T-helper 1 cell treated with Interleukin-12 subunit alpha and Interleukin-12 subunit beta and Interleukin-4 antibody, amounts not matched to agents 30 μg/mL and 1 μg/mL, for 36 hours (primary cell): ENCODE data around the gene RAB11A.

Experiments
- H3K27ac Mint-ChIP-seq: one replicate; pipeline ENCODE4 v1.8.0; 2021; ENCODE audit warnings: mild to moderate bottlenecking, mixed read lengths
- H3K27me3 Mint-ChIP-seq: one replicate; pipeline ENCODE4 v1.8.0; 2021; ENCODE audit warnings: low read depth, mixed read lengths
- H3K36me3 Mint-ChIP-seq: one replicate; pipeline ENCODE4 v1.8.0; 2021; ENCODE audit warnings: low read depth, mixed read lengths
- H3K4me1 Mint-ChIP-seq: one replicate; pipeline ENCODE4 v1.8.0; 2021; ENCODE audit warnings: low read depth, mixed read lengths
- H3K4me3 Mint-ChIP-seq: one replicate; pipeline ENCODE4 v1.8.0; 2021; ENCODE audit warnings: mild to moderate bottlenecking, moderate library complexity, mixed read lengths
- H3K9me3 Mint-ChIP-seq: one replicate; pipeline ENCODE4 v1.8.0; 2021; ENCODE audit warnings: mixed read lengths

The RAB11A gene

DNA sequence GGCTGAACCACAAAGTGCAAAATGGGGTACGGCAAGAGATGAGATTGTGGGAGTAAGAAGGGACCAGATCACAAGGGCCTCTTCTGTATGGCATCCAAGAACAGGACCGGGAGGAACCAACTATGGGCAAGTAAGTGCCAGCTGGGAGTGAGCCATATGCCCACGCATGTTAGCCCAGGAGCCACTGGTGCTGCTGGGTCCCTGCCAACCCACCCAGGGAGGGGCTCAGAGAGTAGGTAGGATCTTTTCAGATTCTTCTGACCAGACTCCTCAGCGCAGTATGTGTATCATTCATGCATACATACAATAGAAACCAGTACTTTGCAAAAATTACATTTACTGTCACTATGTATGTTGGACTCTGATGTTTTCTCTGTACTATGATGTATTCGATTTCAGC is 54.0 kb downstream of the RAB11A start:
- H3K9me3 Mint-ChIP-seq: no peaks in the 10 kb centered on the region
- H3K36me3 Mint-ChIP-seq: peaks cover 15% of the 10 kb centered on the region
- peak overlapping the region; percentile 4 for H3K27ac Mint-ChIP-seq

DNA sequence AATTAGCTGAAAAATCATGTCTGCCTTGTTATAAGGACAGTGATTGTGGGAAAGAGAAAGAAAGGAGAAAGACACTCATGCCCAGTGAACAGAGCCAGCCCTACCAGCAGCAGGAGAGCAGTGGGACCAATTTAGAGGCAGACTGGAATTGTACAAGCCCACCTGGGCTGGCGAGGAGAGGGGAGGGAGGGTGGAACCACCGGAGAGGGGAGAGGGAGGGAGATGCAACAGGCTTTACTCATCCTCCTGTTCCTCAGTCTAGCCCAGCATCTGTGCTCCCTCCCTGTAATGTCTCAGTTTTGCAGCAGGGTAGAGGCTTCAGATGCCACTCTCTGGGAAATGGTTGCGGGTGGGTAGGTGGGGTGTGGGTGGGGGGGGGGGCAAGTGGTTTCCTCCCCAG is 54.7 kb downstream of the RAB11A start:
- no peak overlapping the region for H3K4me3 Mint-ChIP-seq

More for the DNA sequence above, 54.0 kb downstream of the RAB11A start:
- Mint-ChIP-seq H3K4me1 (peaks cover 32% of the 10 kb centered on the region), H3K4me3 (no peak overlapping the region), H3K27me3 (no peaks in the 10 kb centered on the region)

DNA sequence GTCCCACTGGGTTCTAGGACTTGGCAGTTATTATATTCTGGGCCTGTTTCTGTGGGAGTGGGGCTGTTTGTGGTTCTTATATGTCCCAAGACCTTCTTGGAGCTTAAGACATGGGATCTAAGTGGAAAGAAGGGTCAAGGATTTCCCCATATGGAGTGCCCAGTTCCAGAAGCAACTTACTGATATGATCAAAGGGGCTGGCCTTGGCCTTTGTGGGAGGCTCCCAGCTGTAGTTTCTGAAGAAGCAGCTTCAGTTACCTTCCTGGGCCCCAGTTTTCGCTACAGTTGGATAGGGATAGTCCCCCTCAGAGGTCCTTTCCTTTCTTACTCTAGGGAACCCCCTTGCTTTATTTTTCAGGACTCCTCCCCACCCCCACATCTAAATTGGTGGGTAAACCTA is 56.0 kb downstream of the RAB11A start:
- no peak overlapping the region for H3K27ac Mint-ChIP-seq
- no peaks in the 10 kb centered on the region for H3K9me3 Mint-ChIP-seq
- peaks cover 8% of the 10 kb centered on the region for H3K36me3 Mint-ChIP-seq

More for the DNA sequence above, 54.7 kb downstream of the RAB11A start:
- peaks cover 9% of the 10 kb centered on the region for H3K36me3 Mint-ChIP-seq
- peak overlapping the region; percentile 39 for H3K27ac Mint-ChIP-seq
- H3K27me3 Mint-ChIP-seq: no peaks in the 10 kb centered on the region
- no peaks in the 10 kb centered on the region for H3K9me3 Mint-ChIP-seq
- H3K4me1 Mint-ChIP-seq: peaks cover 25% of the 10 kb centered on the region

DNA sequence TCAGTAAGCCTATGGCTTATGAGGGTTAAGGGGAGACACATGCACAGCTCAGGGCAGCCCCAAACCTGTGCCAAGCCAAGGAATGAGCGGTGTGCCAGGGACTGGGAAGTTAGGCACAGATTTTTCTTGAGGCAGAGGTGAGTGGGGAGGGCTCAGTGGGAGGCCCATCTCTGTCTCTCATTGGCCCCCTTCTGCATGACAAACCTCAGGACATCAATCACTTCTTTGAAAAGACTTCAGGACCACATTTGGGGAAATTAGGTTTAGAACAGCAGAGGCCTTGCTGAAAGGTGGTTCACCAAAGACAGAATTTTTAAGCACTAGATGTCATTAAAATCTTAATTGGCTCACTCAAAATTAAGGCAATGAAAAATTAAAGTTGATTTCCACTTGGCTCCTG is 57.2 kb downstream of the RAB11A start:
- H3K9me3 Mint-ChIP-seq: no peaks in the 10 kb centered on the region
- H3K4me1 Mint-ChIP-seq: peaks cover 11% of the 10 kb centered on the region
- H3K4me3 Mint-ChIP-seq: no peak overlapping the region
- H3K36me3 Mint-ChIP-seq: peaks cover 8% of the 10 kb centered on the region
- no peak overlapping the region for H3K27ac Mint-ChIP-seq
- no peaks in the 10 kb centered on the region for H3K27me3 Mint-ChIP-seq

More for the DNA sequence above, 56.0 kb downstream of the RAB11A start:
- peaks cover 19% of the 10 kb centered on the region for H3K4me1 Mint-ChIP-seq
- H3K27me3 Mint-ChIP-seq: no peaks in the 10 kb centered on the region
- no peak overlapping the region for H3K4me3 Mint-ChIP-seq

DNA sequence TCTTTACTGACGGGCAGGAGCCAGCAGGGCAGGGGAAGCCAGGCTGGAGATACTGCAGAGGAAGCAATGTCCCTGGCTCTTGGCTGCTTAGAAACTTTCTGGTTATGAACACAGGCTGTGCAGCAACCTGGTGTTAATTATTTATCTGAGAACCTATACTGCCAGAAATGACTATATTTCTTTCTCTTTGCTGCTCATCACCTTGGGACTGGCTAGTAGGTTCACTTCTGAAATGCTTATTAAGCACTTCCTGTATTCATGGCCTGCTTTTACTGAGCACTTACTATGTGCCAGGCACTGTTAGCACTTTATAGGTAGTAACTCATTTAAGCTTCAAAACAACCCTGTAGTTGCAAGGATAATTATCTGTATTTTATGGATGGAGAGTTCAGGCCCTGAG is 57.6 kb downstream of the RAB11A start:
- Mint-ChIP-seq H3K9me3 (no peaks in the 10 kb centered on the region), H3K4me3 (no peak overlapping the region), H3K4me1 (peaks cover 11% of the 10 kb centered on the region), H3K27me3 (no peaks in the 10 kb centered on the region), H3K27ac (no peak overlapping the region), H3K36me3 (peaks cover 8% of the 10 kb centered on the region)

DNA sequence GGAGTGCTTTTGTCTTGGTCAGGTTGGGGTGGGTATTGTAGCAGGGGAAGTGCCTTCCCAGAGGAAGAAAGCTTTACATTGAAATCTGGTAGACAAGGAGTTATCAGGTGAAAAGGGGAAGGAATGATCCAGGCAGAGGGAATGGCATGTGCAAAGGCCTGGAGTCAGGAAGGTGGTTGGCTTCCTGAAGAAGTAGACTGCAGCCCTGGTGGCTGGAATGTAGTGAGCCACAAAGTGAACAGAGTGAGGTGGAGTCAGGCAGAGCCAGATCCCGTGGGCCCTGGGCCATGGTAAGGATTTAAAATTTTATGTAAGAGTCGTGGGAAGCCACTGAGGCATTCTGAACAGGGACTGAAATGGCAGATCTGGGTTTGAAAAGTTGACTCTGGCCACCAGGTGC is 58.3 kb downstream of the RAB11A start:
- Mint-ChIP-seq H3K36me3 (peaks cover 8% of the 10 kb centered on the region), H3K4me1 (peaks cover 11% of the 10 kb centered on the region), H3K27ac (no peak overlapping the region), H3K9me3 (no peaks in the 10 kb centered on the region), H3K27me3 (no peaks in the 10 kb centered on the region), H3K4me3 (no peak overlapping the region)

DNA sequence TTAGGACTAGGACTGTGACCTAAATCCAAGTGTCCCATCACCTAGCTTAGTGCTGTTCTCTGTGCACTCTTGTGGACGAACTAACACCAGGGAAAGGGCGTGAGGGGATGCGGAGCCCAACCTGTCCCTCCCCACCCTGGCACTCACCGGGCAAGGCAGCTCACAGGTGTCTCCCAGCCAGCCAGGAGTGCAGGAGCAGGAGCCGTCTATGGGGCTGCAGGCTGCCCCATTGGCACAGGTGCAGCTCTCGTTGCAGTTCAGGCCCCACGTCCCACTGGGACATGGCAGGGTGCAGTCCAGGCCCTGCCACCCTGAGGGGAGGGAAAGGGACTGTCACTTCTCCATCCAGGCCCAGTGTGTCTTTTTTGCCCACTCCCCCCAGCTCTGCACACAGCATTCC is 60.3 kb downstream of the RAB11A start:
- H3K36me3 Mint-ChIP-seq: no peaks in the 10 kb centered on the region
- H3K4me1 Mint-ChIP-seq: peaks cover 12% of the 10 kb centered on the region
- H3K4me3 Mint-ChIP-seq: no peak overlapping the region
- H3K27ac Mint-ChIP-seq: no peak overlapping the region
- no peaks in the 10 kb centered on the region for H3K27me3 Mint-ChIP-seq
- no peaks in the 10 kb centered on the region for H3K9me3 Mint-ChIP-seq

DNA sequence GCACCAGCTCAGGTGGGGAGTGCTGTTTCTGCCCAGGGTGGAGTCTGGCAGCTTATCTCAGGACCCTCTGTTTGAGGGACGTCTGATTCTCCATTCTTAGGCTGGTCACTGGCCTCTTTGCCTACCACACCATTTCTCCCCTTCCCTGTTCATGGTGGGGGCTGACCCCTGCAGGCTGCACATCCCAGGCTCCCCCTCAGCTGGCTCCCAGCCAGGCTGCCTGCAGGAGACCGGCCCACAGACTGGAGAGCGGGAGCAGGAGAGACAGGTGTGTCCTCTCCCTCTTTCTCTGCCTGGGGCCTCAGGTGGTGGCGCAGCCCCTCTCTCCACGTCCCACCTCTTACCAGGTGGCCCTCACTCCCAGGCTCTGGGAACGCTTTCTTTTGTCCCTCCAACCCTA is 60.8 kb downstream of the RAB11A start:
- no peak overlapping the region for H3K4me3 Mint-ChIP-seq
- H3K4me1 Mint-ChIP-seq: peaks cover 12% of the 10 kb centered on the region
- no peaks in the 10 kb centered on the region for H3K36me3 Mint-ChIP-seq
- H3K27me3 Mint-ChIP-seq: no peaks in the 10 kb centered on the region
- no peak overlapping the region for H3K27ac Mint-ChIP-seq
- H3K9me3 Mint-ChIP-seq: no peaks in the 10 kb centered on the region

DNA sequence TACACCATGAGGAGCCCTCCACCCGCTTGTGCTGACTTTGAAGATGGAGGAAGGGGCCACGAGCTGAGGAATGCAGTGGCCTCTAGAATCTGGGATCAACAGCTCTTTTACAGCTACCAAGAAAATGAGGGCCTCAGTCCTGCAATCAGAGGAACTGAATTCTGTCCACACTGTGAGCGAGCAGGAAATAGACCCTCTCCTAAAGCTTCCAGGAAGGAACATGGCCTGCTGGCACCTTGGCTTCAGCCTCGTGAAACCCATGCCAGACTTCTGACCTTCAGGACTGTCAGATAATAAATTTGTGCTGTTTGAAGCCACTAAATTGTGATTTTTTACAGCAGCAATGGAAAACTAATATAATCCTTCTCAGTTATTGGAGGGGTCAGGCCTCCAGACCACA is 61.9 kb downstream of the RAB11A start:
- Mint-ChIP-seq H3K27me3 (no peaks in the 10 kb centered on the region), H3K36me3 (no peaks in the 10 kb centered on the region), H3K4me3 (no peak overlapping the region), H3K4me1 (peaks cover 12% of the 10 kb centered on the region), H3K9me3 (no peaks in the 10 kb centered on the region), H3K27ac (no peak overlapping the region)

DNA sequence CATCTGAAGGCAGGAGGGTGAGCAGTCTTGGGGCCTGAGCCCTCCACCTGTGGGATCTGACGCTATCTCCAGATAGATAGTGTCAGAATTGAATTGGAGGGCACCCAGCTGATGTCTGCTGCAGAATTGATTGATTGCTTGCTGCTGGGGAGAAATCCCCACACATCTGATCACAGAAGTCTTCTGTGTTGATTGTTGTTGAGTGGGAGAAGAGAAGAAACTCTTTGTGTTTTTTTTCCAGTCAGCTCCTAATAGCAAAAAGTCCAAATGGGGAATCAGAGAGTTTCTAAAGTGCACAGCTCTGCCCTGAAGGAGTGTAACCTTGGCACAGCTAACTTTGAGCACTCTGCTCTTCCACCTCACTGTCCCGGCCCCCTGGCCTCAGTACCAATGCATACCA is 66.1 kb downstream of the RAB11A start:
- Mint-ChIP-seq H3K4me1 (peaks cover 12% of the 10 kb centered on the region), H3K27me3 (no peaks in the 10 kb centered on the region), H3K9me3 (no peaks in the 10 kb centered on the region), H3K4me3 (no peak overlapping the region), H3K36me3 (no peaks in the 10 kb centered on the region), H3K27ac (no peak overlapping the region)

DNA sequence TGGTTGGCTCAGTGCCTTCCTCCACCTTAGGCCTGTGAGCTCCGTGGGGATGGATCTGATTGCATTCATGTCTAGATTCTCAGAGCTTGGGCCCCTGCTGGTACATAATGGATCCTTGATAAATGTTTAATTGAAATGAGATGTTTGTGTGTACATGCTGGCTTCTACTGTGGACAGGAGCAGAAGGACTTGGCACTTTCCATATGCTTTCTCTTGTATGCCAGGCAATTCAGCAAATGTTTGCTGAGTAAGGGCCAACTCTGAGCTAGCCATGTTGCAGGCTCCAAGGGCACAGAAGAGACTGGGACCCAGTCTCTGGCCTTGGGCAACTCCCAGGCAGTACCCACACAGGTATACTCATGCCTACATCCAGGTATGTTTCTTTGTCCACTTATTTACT is 67.0 kb downstream of the RAB11A start:
- H3K36me3 Mint-ChIP-seq: no peaks in the 10 kb centered on the region
- no peaks in the 10 kb centered on the region for H3K9me3 Mint-ChIP-seq
- no peak overlapping the region for H3K27ac Mint-ChIP-seq
- peaks cover 14% of the 10 kb centered on the region for H3K4me1 Mint-ChIP-seq
- no peaks in the 10 kb centered on the region for H3K27me3 Mint-ChIP-seq
- H3K4me3 Mint-ChIP-seq: no peak overlapping the region

DNA sequence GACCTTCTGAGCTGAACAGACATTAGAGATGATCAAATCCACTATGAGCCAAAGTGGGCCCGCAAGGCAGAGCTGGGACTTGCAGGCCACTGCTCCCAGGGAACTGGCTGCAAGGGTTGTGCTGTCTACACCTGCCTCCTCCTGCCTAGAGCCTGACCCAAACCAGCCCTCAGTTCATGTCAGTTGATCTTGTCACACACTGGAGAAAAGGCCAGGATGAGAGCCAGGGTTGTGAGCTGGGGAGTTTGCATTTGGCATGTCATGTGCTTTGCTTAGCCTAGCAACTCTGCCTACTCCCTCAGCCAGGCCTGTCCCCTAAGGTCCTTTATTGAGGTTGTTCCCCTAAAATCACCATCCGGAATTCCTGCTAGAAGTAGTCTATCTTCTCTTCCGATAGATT is 67.8 kb downstream of the RAB11A start:
- peaks cover 21% of the 10 kb centered on the region for H3K4me1 Mint-ChIP-seq
- no peaks in the 10 kb centered on the region for H3K36me3 Mint-ChIP-seq
- H3K27ac Mint-ChIP-seq: no peak overlapping the region
- peaks cover 4% of the 10 kb centered on the region for H3K27me3 Mint-ChIP-seq
- no peak overlapping the region for H3K4me3 Mint-ChIP-seq
- no peaks in the 10 kb centered on the region for H3K9me3 Mint-ChIP-seq

DNA sequence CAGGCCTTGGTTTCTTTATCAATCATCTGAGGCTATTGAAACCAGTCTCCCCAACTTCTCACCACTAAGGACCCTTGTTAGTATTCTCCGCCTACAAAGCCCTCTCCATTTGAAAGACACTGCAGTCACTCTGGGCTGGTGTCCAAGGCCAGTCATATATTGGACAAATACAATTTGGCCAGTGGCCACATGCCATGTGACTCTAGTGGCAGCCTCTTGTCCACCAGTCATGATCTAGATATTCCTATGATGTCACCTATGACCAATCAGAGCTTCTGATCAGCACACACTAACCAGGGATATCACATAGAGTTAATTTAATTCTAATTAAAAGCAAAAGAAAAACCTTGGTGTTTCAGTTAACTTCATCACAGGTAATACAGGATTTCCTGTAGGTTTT is 68.2 kb downstream of the RAB11A start:
- Mint-ChIP-seq H3K27ac (no peak overlapping the region), H3K4me3 (no peak overlapping the region), H3K27me3 (peaks cover 4% of the 10 kb centered on the region), H3K36me3 (no peaks in the 10 kb centered on the region), H3K4me1 (peaks cover 25% of the 10 kb centered on the region), H3K9me3 (no peaks in the 10 kb centered on the region)

DNA sequence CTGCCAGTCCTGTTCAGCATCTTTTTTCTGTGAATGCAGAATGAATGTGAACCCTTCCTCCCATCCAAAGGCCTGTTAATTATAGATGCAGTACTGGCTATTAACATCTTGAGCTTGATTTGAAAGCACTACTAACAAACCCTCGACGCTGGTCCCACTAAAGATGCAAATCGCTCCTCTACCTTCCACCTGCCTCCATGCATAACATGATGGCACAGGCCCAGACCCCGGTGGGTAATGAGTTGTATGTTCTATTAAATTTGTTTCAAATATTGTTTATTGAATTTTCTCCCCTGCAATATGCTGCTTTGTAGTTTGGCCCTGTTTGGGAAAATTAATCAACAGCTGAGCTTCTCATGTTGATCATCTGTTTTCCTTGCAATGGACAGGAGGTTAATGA is 69.3 kb downstream of the RAB11A start:
- no peaks in the 10 kb centered on the region for H3K9me3 Mint-ChIP-seq
- H3K27me3 Mint-ChIP-seq: peaks cover 6% of the 10 kb centered on the region
- peaks cover 23% of the 10 kb centered on the region for H3K4me1 Mint-ChIP-seq
- H3K27ac Mint-ChIP-seq: no peak overlapping the region
- H3K4me3 Mint-ChIP-seq: no peak overlapping the region
- no peaks in the 10 kb centered on the region for H3K36me3 Mint-ChIP-seq

DNA sequence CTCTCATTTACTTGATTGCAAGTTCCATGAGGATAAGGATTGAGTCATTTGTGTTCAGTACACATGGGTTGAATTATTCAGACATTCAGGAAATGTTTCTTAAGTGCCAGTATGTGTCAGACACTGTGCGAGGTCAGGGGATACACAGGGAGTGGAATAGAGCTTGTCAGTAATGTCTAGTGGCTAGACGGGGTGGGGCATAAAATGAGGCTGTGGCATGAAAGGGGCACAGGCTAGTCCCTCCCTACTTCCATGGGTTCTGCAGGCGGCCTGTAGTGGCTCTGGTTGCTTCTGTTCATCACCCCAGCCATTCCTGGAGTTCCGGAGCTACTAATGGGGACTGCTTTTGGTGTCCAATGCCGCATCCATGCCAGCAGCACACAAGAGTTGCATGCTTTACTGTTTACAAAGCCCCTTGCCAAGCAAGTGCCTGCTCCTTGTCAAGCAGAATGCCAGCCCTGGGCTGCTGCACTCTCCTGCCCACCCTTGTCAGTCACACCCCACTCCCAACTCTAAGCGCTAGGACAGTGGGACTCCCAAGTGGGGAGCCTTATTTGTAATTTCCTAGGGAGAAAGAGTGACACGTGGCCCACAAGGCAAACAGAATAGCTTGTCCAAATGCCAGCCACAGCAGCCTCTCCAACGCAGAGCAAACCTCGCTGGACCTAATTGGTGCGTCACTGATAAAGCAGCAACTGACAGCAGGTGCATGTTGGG is 70.8 kb downstream of the RAB11A start:
- no peaks in the 10 kb centered on the region for H3K36me3 Mint-ChIP-seq
- H3K27ac Mint-ChIP-seq: no peak overlapping the region
- no peak overlapping the region for H3K4me3 Mint-ChIP-seq
- peaks cover 24% of the 10 kb centered on the region for H3K4me1 Mint-ChIP-seq
- H3K27me3 Mint-ChIP-seq: peaks cover 15% of the 10 kb centered on the region
- H3K9me3 Mint-ChIP-seq: no peaks in the 10 kb centered on the region

DNA sequence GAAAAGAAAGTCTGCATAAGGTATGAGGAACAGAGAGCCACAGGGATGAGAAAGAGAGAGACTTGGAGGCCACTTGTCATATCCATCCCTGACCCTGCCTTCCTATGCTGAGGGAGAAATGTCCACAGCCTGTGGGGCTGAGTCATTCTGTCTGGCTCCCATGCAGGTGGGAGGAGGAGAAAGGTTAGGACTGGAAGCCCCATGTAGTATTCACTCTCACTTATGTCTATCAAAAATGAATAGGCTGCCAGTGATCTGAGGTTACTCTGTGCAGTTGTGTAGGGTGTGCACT is 71.3 kb downstream of the RAB11A start:
- Mint-ChIP-seq H3K36me3 (no peaks in the 10 kb centered on the region), H3K27ac (no peak overlapping the region), H3K27me3 (peaks cover 15% of the 10 kb centered on the region), H3K9me3 (no peaks in the 10 kb centered on the region), H3K4me1 (peaks cover 24% of the 10 kb centered on the region), H3K4me3 (no peak overlapping the region)
